ENCODE measurements around the gene TIMD4. TPM values are rescaled to one million over a fixed set of nuclear protein-coding genes. Genes with fewer than 3 reads are reported as not detected.

Gene TIMD4
- total RNA-seq, 1 donor from 2014 or later: 1.4 TPM

Other genes starting within 250 kb of the TIMD4 start
- 0.10 TPM for gene PPP1R2B, start 112.9 kb downstream of the TIMD4 start, total RNA-seq
- 0.30 TPM for gene HAVCR1, start 95.9 kb upstream of the TIMD4 start, total RNA-seq
- gene HAVCR2, start 145.8 kb upstream of the TIMD4 start, total RNA-seq: 8.1 TPM
- 10.7 TPM for gene MED7, start 179.6 kb upstream of the TIMD4 start, total RNA-seq
- not detected for gene GARIN3, start 203.0 kb upstream of the TIMD4 start, total RNA-seq
- gene ITK, start 217.6 kb upstream of the TIMD4 start, total RNA-seq: 1.3 TPM

Measured in skin of body (tissue), 1 donor.